A549 (cell line): ENCODE measurements around the gene GABBR2. TPM values are rescaled to one million over a fixed set of nuclear protein-coding genes. Genes with fewer than 3 reads are reported as not detected.
"Not testable (repeated sequence)": the region's sequence is repeated elsewhere in the genome, so short reads cannot be mapped to it uniquely, and the experiment has no call there.

Source experiments
- ATAC-seq, 2 experiments: fragments of 200-7000 bp in 1 of 2; fragments of >200 bp in 1 of 2; cut with Nextera tagmentation in 1 of 2; cut with Tn5 transposase in 1 of 2; 3 replicates each; pipeline versions ENCODE4 v1.8.0 to v1.9.1; 2018 to 2020; ENCODE audit warnings: mild to moderate bottlenecking in 1 of 2, moderate library complexity in 1 of 2
- CTCF ChIA-PET: fragments of 300-600 bp; sonication (Branson Sonifier 250); formaldehyde crosslinking; extraction: SDS; loops from one replicate; lab custom pipeline; 2021; ENCODE audit warnings: antibody characterized with exemption, inconsistent platforms; lab: Yijun Ruan, JAX
- POLR2A ChIA-PET: fragments of 350-600 bp; formaldehyde crosslinking; extraction: SDS; loops from one replicate; lab custom pipeline; 2021; ENCODE audit warnings: antibody characterized with exemption, inconsistent platforms; lab: Yijun Ruan, JAX
- DNase-seq, 2 experiments: peaks; one replicate each; pipeline versions ENCODE4 v3.0.0 to v3.0.0-alpha.2; 2011 to 2016; ENCODE audit warnings: low read depth in 1 of 2, low spot score in 1 of 2
- FAIRE-seq: peaks from 2 replicates; lab custom pipeline; 2011; peaks lifted over from hg19 to GRCh38; lab: Jason Lieb, UNC
- H3K27ac ChIP-seq, 2 experiments: fragments of >200 bp; sonication (Bioruptor Twin); formaldehyde crosslinking; 3 replicates each; pipeline ENCODE4 v1.5.1; 2016 to 2017
- H3K4me1 ChIP-seq: fragments of >200 bp; sonication (Bioruptor Twin); formaldehyde crosslinking; 3 replicates; pipeline ENCODE4 v1.6.1; 2016
- H3K4me2 ChIP-seq: fragments of >200 bp; sonication (Bioruptor Twin); formaldehyde crosslinking; 3 replicates; pipeline ENCODE4 v1.6.1; 2016
- H3K4me3 ChIP-seq: fragments of >200 bp; sonication (Bioruptor Twin); formaldehyde crosslinking; 3 replicates; pipeline ENCODE4 v1.5.1; 2016
- H3K9me3 ChIP-seq: fragments of >200 bp; sonication (Bioruptor Twin); formaldehyde crosslinking; 3 replicates; pipeline ENCODE4 v1.6.1; 2016
- CBX2 ChIP-seq: fragments of 200-600 bp; sonication (generic); IDR thresholded peaks from 2 replicates; pipeline ENCODE4 v1.6.1; 2016; ENCODE audit warnings: low read depth, mild to moderate bottlenecking, borderline replicate concordance
- CBX8 ChIP-seq: fragments of 200-600 bp; sonication (generic); IDR thresholded peaks from 2 replicates; pipeline ENCODE4 v1.6.1; 2016
- CEBPB ChIP-seq, 2 experiments: fragments of >200 bp in 1 of 2; sonication (Bioruptor Twin) in 1 of 2; formaldehyde crosslinking in 1 of 2; IDR thresholded peaks; 2 replicates each; pipeline ENCODE4 v1.6.1; 2012 to 2016
- CHD4 ChIP-seq: fragments of 200-600 bp; sonication (generic); IDR thresholded peaks from 2 replicates; pipeline ENCODE4 v1.6.1; 2016; ENCODE audit warnings: antibody characterized with exemption, mild to moderate bottlenecking, borderline replicate concordance
- EHF ChIP-seq: fragments of 250-450 bp; sonication (Bioruptor Pico); IDR thresholded peaks from 2 replicates; pipeline ENCODE4 v1.5.0; 2020; ENCODE audit warnings: mild to moderate bottlenecking
- EHMT2 ChIP-seq: fragments of 200-600 bp; sonication (generic); IDR thresholded peaks from 2 replicates; pipeline ENCODE4 v1.6.1; 2016; ENCODE audit warnings: antibody characterized with exemption, low read depth, mild to moderate bottlenecking, moderate library complexity
- EP300 ChIP-seq, 2 experiments: fragments of >200 bp; sonication (Bioruptor Twin); formaldehyde crosslinking; IDR thresholded peaks; 2 replicates in 1 of 2; 3 replicates in 1 of 2; pipeline ENCODE4 v1.6.1; 2016 to 2017
- ESRRA ChIP-seq: fragments of 150-350 bp; IDR thresholded peaks from 2 replicates; pipeline ENCODE4 v1.6.1; 2014; ENCODE audit warnings: mild to moderate bottlenecking, low read length, borderline replicate concordance
- HOXB5 ChIP-seq: fragments of 250-450 bp; sonication (Bioruptor Pico); IDR thresholded peaks from 2 replicates; pipeline ENCODE4 v1.5.0; 2020; ENCODE audit warnings: mild to moderate bottlenecking, moderate library complexity
- MAFK ChIP-seq: fragments of 450-650 bp; IDR thresholded peaks from 2 replicates; pipeline ENCODE4 v1.6.1; 2014; ENCODE audit not compliant: partially characterized antibody
- MAZ ChIP-seq: fragments of 150-350 bp; IDR thresholded peaks from 2 replicates; pipeline ENCODE4 v1.6.1; 2014; ENCODE audit warnings: antibody characterized with exemption, low read depth, low read length, borderline replicate concordance
- RAD21 ChIP-seq, 2 experiments: fragments of >200 bp in 1 of 2; sonication (Bioruptor Twin) in 1 of 2; formaldehyde crosslinking in 1 of 2; IDR thresholded peaks in 1 of 2; conservative IDR thresholded peaks in 1 of 2; 2 replicates in 1 of 2; 3 replicates in 1 of 2; pipeline ENCODE4 v1.6.1; 2012 to 2018; ENCODE audit warnings: inconsistent platforms in 1 of 2
- RCOR1 ChIP-seq: fragments of 150-350 bp; IDR thresholded peaks from 2 replicates; pipeline ENCODE4 v1.6.1; 2014; ENCODE audit warnings: antibody characterized with exemption, low read length, low read depth
- SREBF2 ChIP-seq: fragments of 450-650 bp; IDR thresholded peaks from 2 replicates; pipeline ENCODE4 v1.6.1; 2014; ENCODE audit warnings: mild to moderate bottlenecking, moderate library complexity
- TFCP2L1 ChIP-seq: fragments of 250-450 bp; sonication (Bioruptor Pico); IDR thresholded peaks from 2 replicates; pipeline ENCODE4 v1.5.0; 2021; ENCODE audit warnings: mild to moderate bottlenecking
- WGBS: methylation state at CpG from one replicate; pipeline ENCODE4 v1.1.6; 2017; ENCODE audit errors: missing lambda C conversion rate; 5-methylcytosine and 5-hydroxymethylcytosine counted together
- polyA plus RNA-seq, 4 experiments: library from polyadenylated mRNA; depleted of rRNA in 3 of 4; stranded (reverse); fragments of >200 nt; fragmentation: RNase III in 1 of 4; extraction: RNeasy Plus Mini Kit Qiagen cat#74134 plus additional on column Dnase treatment in 1 of 4; gene quantifications; 2 replicates in 3 of 4; 3 replicates in 1 of 4; pipeline ENCODE4 v1.2.3, GENCODE V29; 2011 to 2017
- TF ChIP-seq, protein P1 (sequence below): fragments of 450-650 bp; IDR thresholded peaks from 2 replicates; pipeline ENCODE4 v1.6.1; 2014; ENCODE audit warnings: antibody characterized with exemption
- TF ChIP-seq, protein P2 (sequence below): fragments of 200-600 bp; sonication (generic); IDR thresholded peaks from 2 replicates; pipeline ENCODE4 v1.6.1; 2016; ENCODE audit warnings: antibody characterized with exemption, mild to moderate bottlenecking, moderate library complexity
- TF ChIP-seq, protein P3 (sequence below): fragments of 250-450 bp; sonication (Bioruptor Pico); IDR thresholded peaks from 2 replicates; pipeline ENCODE4 v1.5.0; 2020; ENCODE audit warnings: low read depth, mild to moderate bottlenecking, moderate library complexity
- TF ChIP-seq, protein P4 (sequence below): fragments of 150-350 bp; IDR thresholded peaks from 2 replicates; pipeline ENCODE4 v1.6.1; 2014; ENCODE audit warnings: low read depth, mild to moderate bottlenecking, low read length
- TF ChIP-seq, protein P5 (sequence below): fragments of >200 bp; sonication (Bioruptor Twin); formaldehyde crosslinking; IDR thresholded peaks from 3 replicates; pipeline ENCODE4 v1.5.1; 2016

GABBR2 gene
- polyA plus RNA-seq, 2 of the 4 experiments (the other 2 are of a cell fraction) = 0.08 to 0.57 TPM

DNA sequence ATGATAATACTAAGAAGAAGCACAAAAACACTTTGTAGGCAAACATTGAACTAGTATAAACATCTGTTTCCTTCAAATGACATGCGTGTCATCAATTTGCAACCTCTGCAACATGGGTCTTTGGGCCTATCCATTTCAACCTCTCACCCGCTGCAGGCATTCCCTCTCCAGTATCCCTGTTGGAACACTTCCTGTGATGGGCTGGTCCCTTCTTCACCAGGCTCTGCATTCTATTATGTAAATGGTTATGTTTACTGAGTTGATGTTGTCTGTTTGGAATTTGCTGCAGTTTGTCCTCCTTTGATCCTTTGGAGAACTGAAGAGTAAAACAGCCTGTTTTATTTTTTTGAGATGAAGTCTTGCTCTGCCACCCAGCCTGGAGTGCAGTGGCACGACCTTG, 436.7 kb downstream of the GABBR2 start:
- ATAC-seq = no peak
- no peaks in the 10 kb centered on the region for H3K9me3 ChIP-seq
- no peak for FAIRE-seq
- DNase-seq = no peak
- no peak for TF ChIP-seq CBX2
- TF ChIP-seq, all 56 proteins: peak for 0
- H3K27ac ChIP-seq = no peak overlapping the region
- H3K4me1 ChIP-seq = no peaks in the 10 kb centered on the region
- 65% methylated on average over 3 of the region's 3 CpGs for WGBS
- ChIA-PET POLR2A (no interaction called here), CTCF (interaction anchor here (0.6 to 1.0 kb wide), 2 partner anchors 12 to 180 kb away, joined by 3 read pairs; no protein-coding TSS in a partner anchor)
- H3K4me2 ChIP-seq = no peak overlapping the region
- no peak overlapping the region for H3K4me3 ChIP-seq

DNA sequence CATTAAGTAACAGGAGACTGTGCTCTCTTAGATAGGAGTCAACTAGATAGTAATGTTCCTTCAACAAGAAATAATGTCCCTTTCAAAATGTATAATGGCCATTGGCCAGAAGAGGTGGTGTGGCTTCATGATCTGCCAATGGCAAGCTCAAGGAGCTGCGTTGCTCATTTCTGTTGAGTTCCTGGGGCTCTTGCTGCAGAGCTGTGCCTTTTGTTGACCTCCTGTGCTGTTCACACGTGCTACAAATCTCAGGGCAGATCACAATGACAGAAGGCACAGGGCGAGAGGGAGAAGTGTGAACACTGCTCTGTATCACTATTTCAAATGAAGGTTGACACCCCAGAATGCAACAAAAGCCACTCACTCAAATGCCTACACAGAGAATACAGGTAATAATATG, 437.3 kb downstream of the GABBR2 start:
- no peaks in the 10 kb centered on the region for H3K9me3 ChIP-seq
- ChIA-PET CTCF (interaction anchor here (0.6 to 1.0 kb wide), 2 partner anchors 12 to 181 kb away, joined by 3 read pairs; no protein-coding TSS in a partner anchor), POLR2A (no interaction called here)
- no peak for FAIRE-seq
- WGBS = 28% methylated on average over 3 of the region's 3 CpGs
- no peak for DNase-seq
- no peak overlapping the region for H3K4me2 ChIP-seq
- ATAC-seq = no peak; a peak in 1 of 6 replicates
- H3K4me3 ChIP-seq = no peak overlapping the region
- H3K27ac ChIP-seq = no peak overlapping the region
- TF ChIP-seq RAD21 (conservative IDR thresholded peaks at IDR 0.05 in 1 of 2, IDR thresholded peaks at IDR 0.05 in 1 of 2) = no peak
- no peak for TF ChIP-seq MAZ
- TF ChIP-seq EHMT2 = no peak
- no peak for TF ChIP-seq MAFK
- TF ChIP-seq, protein P1, sequence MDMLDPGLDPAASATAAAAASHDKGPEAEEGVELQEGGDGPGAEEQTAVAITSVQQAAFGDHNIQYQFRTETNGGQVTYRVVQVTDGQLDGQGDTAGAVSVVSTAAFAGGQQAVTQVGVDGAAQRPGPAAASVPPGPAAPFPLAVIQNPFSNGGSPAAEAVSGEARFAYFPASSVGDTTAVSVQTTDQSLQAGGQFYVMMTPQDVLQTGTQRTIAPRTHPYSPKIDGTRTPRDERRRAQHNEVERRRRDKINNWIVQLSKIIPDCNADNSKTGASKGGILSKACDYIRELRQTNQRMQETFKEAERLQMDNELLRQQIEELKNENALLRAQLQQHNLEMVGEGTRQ = no peak
- TF ChIP-seq, protein P2, sequence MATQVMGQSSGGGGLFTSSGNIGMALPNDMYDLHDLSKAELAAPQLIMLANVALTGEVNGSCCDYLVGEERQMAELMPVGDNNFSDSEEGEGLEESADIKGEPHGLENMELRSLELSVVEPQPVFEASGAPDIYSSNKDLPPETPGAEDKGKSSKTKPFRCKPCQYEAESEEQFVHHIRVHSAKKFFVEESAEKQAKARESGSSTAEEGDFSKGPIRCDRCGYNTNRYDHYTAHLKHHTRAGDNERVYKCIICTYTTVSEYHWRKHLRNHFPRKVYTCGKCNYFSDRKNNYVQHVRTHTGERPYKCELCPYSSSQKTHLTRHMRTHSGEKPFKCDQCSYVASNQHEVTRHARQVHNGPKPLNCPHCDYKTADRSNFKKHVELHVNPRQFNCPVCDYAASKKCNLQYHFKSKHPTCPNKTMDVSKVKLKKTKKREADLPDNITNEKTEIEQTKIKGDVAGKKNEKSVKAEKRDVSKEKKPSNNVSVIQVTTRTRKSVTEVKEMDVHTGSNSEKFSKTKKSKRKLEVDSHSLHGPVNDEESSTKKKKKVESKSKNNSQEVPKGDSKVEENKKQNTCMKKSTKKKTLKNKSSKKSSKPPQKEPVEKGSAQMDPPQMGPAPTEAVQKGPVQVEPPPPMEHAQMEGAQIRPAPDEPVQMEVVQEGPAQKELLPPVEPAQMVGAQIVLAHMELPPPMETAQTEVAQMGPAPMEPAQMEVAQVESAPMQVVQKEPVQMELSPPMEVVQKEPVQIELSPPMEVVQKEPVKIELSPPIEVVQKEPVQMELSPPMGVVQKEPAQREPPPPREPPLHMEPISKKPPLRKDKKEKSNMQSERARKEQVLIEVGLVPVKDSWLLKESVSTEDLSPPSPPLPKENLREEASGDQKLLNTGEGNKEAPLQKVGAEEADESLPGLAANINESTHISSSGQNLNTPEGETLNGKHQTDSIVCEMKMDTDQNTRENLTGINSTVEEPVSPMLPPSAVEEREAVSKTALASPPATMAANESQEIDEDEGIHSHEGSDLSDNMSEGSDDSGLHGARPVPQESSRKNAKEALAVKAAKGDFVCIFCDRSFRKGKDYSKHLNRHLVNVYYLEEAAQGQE = no peak
- TF ChIP-seq RCOR1 = no peak
- TF ChIP-seq TFCP2L1 (CRISPR knock-in tag) = no peak
- TF ChIP-seq SREBF2 = no peak
- no peak for TF ChIP-seq CHD4
- no peak for TF ChIP-seq EP300 (IDR thresholded peaks at IDR 0.05)
- TF ChIP-seq EHF (CRISPR knock-in tag) = no peak
- TF ChIP-seq CBX8 = no peak
- TF ChIP-seq, protein P3, sequence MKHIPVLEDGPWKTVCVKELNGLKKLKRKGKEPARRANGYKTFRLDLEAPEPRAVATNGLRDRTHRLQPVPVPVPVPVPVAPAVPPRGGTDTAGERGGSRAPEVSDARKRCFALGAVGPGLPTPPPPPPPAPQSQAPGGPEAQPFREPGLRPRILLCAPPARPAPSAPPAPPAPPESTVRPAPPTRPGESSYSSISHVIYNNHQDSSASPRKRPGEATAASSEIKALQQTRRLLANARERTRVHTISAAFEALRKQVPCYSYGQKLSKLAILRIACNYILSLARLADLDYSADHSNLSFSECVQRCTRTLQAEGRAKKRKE (CRISPR knock-in tag) = no peak
- TF ChIP-seq HOXB5 (CRISPR knock-in tag) = no peak
- TF ChIP-seq, protein P4, sequence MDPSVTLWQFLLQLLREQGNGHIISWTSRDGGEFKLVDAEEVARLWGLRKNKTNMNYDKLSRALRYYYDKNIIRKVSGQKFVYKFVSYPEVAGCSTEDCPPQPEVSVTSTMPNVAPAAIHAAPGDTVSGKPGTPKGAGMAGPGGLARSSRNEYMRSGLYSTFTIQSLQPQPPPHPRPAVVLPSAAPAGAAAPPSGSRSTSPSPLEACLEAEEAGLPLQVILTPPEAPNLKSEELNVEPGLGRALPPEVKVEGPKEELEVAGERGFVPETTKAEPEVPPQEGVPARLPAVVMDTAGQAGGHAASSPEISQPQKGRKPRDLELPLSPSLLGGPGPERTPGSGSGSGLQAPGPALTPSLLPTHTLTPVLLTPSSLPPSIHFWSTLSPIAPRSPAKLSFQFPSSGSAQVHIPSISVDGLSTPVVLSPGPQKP = no peak
- TF ChIP-seq ESRRA = no peak
- TF ChIP-seq, protein P5, sequence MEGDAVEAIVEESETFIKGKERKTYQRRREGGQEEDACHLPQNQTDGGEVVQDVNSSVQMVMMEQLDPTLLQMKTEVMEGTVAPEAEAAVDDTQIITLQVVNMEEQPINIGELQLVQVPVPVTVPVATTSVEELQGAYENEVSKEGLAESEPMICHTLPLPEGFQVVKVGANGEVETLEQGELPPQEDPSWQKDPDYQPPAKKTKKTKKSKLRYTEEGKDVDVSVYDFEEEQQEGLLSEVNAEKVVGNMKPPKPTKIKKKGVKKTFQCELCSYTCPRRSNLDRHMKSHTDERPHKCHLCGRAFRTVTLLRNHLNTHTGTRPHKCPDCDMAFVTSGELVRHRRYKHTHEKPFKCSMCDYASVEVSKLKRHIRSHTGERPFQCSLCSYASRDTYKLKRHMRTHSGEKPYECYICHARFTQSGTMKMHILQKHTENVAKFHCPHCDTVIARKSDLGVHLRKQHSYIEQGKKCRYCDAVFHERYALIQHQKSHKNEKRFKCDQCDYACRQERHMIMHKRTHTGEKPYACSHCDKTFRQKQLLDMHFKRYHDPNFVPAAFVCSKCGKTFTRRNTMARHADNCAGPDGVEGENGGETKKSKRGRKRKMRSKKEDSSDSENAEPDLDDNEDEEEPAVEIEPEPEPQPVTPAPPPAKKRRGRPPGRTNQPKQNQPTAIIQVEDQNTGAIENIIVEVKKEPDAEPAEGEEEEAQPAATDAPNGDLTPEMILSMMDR = no peak
- no peak for TF ChIP-seq CEBPB (IDR thresholded peaks at IDR 0.05)
- no peaks in the 10 kb centered on the region for H3K4me1 ChIP-seq

DNA sequence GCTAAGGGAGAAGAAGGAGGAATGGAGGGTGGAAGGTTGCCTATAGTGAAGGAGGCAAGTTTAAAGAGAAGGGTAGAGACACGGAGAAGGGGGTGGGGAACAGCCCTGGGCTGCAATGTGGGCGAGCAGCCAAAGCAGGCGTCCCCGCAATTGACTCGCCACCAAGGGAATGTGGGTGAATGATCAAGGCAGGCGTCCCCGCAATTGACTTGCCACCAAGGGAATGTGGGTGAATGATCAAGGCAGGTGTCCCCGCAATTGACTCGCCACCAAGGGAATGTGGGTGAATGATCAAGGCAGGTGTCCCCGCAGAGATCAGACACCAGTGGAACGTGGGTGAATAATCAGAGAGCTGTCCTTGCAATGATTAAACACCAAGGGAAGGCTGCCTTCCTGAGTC, 438.5 kb downstream of the GABBR2 start:
- CTCF ChIA-PET, H3K4me3 ChIP-seq, H3K4me2 ChIP-seq, H3K9me3 ChIP-seq, FAIRE-seq, H3K27ac ChIP-seq, DNase-seq, H3K4me1 ChIP-seq, ATAC-seq, POLR2A ChIA-PET: not testable (repeated sequence)
- 60% methylated on average over 11 of the region's 11 CpGs for WGBS

DNA sequence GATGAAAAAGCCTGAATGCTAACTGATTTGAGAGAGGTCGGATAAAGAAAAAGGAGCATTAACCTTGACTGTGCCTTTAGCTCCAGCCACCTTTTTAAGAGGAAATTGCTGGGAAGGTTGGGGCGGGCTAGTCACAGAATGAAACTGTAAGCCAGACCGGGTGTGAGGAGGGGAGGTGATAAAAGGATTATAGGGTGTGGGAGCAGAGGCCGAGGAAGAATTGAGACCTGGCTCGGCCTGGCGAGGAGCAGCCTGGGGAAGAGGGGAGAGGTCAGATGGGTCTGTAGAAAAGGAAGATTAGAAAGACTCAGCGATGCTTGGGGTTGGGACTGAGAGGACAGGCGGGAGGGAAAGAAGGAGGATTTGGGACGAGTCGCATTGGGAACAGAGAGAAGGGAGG, 439.1 kb downstream of the GABBR2 start:
- H3K9me3 ChIP-seq, H3K4me2 ChIP-seq, POLR2A ChIA-PET, DNase-seq, FAIRE-seq, H3K27ac ChIP-seq, CTCF ChIA-PET, ATAC-seq, H3K4me3 ChIP-seq, H3K4me1 ChIP-seq: not testable (repeated sequence)
- WGBS = 77% methylated on average over 10 of the region's 10 CpGs
